H9 (cell line): ENCODE measurements around the gene IL20. TPM values are rescaled to one million over a fixed set of nuclear protein-coding genes. Genes with fewer than 3 reads are reported as not detected.

Experiments
- DNase-seq: peaks from one replicate; pipeline ENCODE4 v3.0.0-alpha.2; 2017
- H2AFZ ChIP-seq: one replicate; pipeline ENCODE4 v1.6.1; 2013; ENCODE audit warnings: mild to moderate bottlenecking, low read length, control low read depth, moderate library complexity
- H2AK5ac ChIP-seq: 2 replicates; pipeline ENCODE4 v1.6.1; 2013; ENCODE audit warnings: low read length, control low read depth, mixed read lengths; ENCODE audit not compliant: insufficient read length
- H2BK120ac ChIP-seq: one replicate; pipeline ENCODE4 v1.6.1; 2013; ENCODE audit warnings: low read depth, mild to moderate bottlenecking, low read length, control low read depth, inconsistent platforms; ENCODE audit not compliant: poor library complexity, severe bottlenecking
- H2BK12ac ChIP-seq: 2 replicates; pipeline ENCODE4 v1.6.1; 2013; ENCODE audit warnings: low read length, control low read depth, mixed read lengths, low read depth; ENCODE audit not compliant: insufficient read length
- H2BK15ac ChIP-seq: 2 replicates; pipeline ENCODE4 v1.6.1; 2013; ENCODE audit warnings: low read depth, low read length, control low read depth
- H2BK20ac ChIP-seq: one replicate; pipeline ENCODE4 v1.6.1; 2013; ENCODE audit warnings: low read depth, mild to moderate bottlenecking, low read length, control low read depth, inconsistent platforms; ENCODE audit not compliant: poor library complexity, severe bottlenecking
- H2BK5ac ChIP-seq: 2 replicates; pipeline ENCODE4 v1.6.1; 2013; ENCODE audit warnings: low read length, control low read depth, mixed read lengths; ENCODE audit not compliant: insufficient read length
- H3K14ac ChIP-seq: 2 replicates; pipeline ENCODE4 v1.6.1; 2013; ENCODE audit warnings: low read length, control low read depth; ENCODE audit not compliant: insufficient read depth
- H3K18ac ChIP-seq: 2 replicates; pipeline ENCODE4 v1.6.1; 2013; ENCODE audit warnings: low read depth, mild to moderate bottlenecking, mixed read lengths, low read length, control low read depth; ENCODE audit not compliant: insufficient read length
- H3K23ac ChIP-seq: 2 replicates; pipeline ENCODE4 v1.6.1; 2013; ENCODE audit warnings: low read length, control low read depth, mixed read lengths, low read depth; ENCODE audit not compliant: insufficient read length
- H3K23me2 ChIP-seq: 2 replicates; pipeline ENCODE4 v1.6.1; 2013; ENCODE audit warnings: low read depth, mild to moderate bottlenecking, mixed read lengths, low read length, control low read depth; ENCODE audit not compliant: insufficient read length, poor library complexity, severe bottlenecking
- H3K27ac ChIP-seq: 2 replicates; pipeline ENCODE4 v1.5.1; 2013; ENCODE audit warnings: low read length, control low read depth, mixed read lengths, low read depth; ENCODE audit not compliant: insufficient read length
- H3K27me3 ChIP-seq: 2 replicates; pipeline ENCODE4 v1.6.1; 2013; ENCODE audit warnings: low read length, control low read depth, inconsistent platforms; ENCODE audit not compliant: insufficient read depth
- H3K4ac ChIP-seq: 2 replicates; pipeline ENCODE4 v1.6.1; 2013; ENCODE audit warnings: low read depth, mild to moderate bottlenecking, control low read depth, inconsistent platforms, low read length, moderate library complexity
- H3K4me1 ChIP-seq: 2 replicates; pipeline ENCODE4 v1.6.1; 2013; ENCODE audit warnings: low read length, control low read depth, inconsistent platforms; ENCODE audit not compliant: insufficient read depth
- H3K4me2 ChIP-seq: 2 replicates; pipeline ENCODE4 v1.6.1; 2013; ENCODE audit warnings: low read length, control low read depth, mixed read lengths; ENCODE audit not compliant: insufficient read length, insufficient read depth
- H3K56ac ChIP-seq: 2 replicates; pipeline ENCODE4 v1.6.1; 2013; ENCODE audit warnings: low read depth, mild to moderate bottlenecking, mixed read lengths, low read length, control low read depth; ENCODE audit not compliant: insufficient read length
- H3K79me1 ChIP-seq: 2 replicates; pipeline ENCODE4 v1.6.1; 2013; ENCODE audit warnings: low read depth, mild to moderate bottlenecking, moderate library complexity, low read length, control low read depth, inconsistent platforms; ENCODE audit not compliant: insufficient read depth, poor library complexity, severe bottlenecking
- H3K79me2 ChIP-seq: 2 replicates; pipeline ENCODE4 v1.6.1; 2013; ENCODE audit warnings: low read length, control low read depth, inconsistent platforms; ENCODE audit not compliant: insufficient read depth
- H3K9ac ChIP-seq: 2 replicates; pipeline ENCODE4 v1.6.1; 2013; ENCODE audit warnings: low read length, control low read depth, mixed read lengths; ENCODE audit not compliant: insufficient read length; ENCODE audit errors: extremely low read depth
- H3K9me3 ChIP-seq: one replicate; pipeline ENCODE4 v1.6.1; 2013; ENCODE audit warnings: low read depth, low read length, inconsistent platforms; ENCODE audit not compliant: control insufficient read depth
- H3T11ph ChIP-seq: one replicate; pipeline ENCODE4 v1.6.1; 2013; ENCODE audit warnings: mild to moderate bottlenecking, low read length, control low read depth, inconsistent platforms
- H4K20me1 ChIP-seq: one replicate; pipeline ENCODE4 v1.6.1; 2013; ENCODE audit not compliant: control insufficient read depth, insufficient read length, insufficient read depth
- H4K5ac ChIP-seq: 2 replicates; pipeline ENCODE4 v1.6.1; 2013; ENCODE audit warnings: low read depth, mild to moderate bottlenecking, mixed read lengths, low read length, control low read depth; ENCODE audit not compliant: insufficient read length
- H4K8ac ChIP-seq: replicated peaks from 2 replicates; pipeline ENCODE4 v1.6.1; 2013; ENCODE audit warnings: low read length, control low read depth, mixed read lengths, low read depth; ENCODE audit not compliant: insufficient read length
- H4K91ac ChIP-seq: 2 replicates; pipeline ENCODE4 v1.6.1; 2013; ENCODE audit warnings: low read depth, mild to moderate bottlenecking, moderate library complexity, mixed read lengths, low read length, control low read depth; ENCODE audit not compliant: insufficient read length
- H3K27ac Mint-ChIP-seq, 3 experiments: 2 replicates in 2 of 3; 3 replicates in 1 of 3; pipeline ENCODE4 v1.8.0; 2020 to 2021; ENCODE audit warnings: mixed read lengths in 3 of 3, mild to moderate bottlenecking in 1 of 3, moderate library complexity in 1 of 3
- H3K27me3 Mint-ChIP-seq: 2 replicates; pipeline ENCODE4 v1.8.0; 2021; ENCODE audit warnings: low read depth, mild to moderate bottlenecking, moderate library complexity, mixed read lengths
- H3K36me3 Mint-ChIP-seq, 3 experiments: 2 replicates in 2 of 3; 3 replicates in 1 of 3; pipeline ENCODE4 v1.8.0; 2020 to 2021; ENCODE audit warnings: low read depth in 3 of 3, mixed read lengths in 3 of 3; ENCODE audit not compliant: insufficient read depth in 1 of 3
- H3K4me1 Mint-ChIP-seq, 2 experiments: 2 replicates each; pipeline ENCODE4 v1.8.0; 2020; ENCODE audit warnings: mixed read lengths in 2 of 2
- H3K4me3 Mint-ChIP-seq, 2 experiments: 2 replicates in 1 of 2; 3 replicates in 1 of 2; pipeline ENCODE4 v1.8.0; 2020 to 2021; ENCODE audit warnings: mild to moderate bottlenecking in 2 of 2, mixed read lengths in 2 of 2, moderate library complexity in 1 of 2
- H3K9me3 Mint-ChIP-seq, 2 experiments: 2 replicates in 1 of 2; 3 replicates in 1 of 2; pipeline ENCODE4 v1.8.0; 2020; ENCODE audit warnings: mild to moderate bottlenecking in 2 of 2, mixed read lengths in 2 of 2, moderate library complexity in 1 of 2
- CTCF ChIP-seq: fragments of 200-600 bp; sonication (generic); conservative IDR thresholded peaks from 3 replicates; pipeline ENCODE4 v1.8.0; 2021; ENCODE audit warnings: antibody characterized with exemption, mild to moderate bottlenecking
- WGBS: extraction: QIAGEN DNeasy Blood & Tissue Kit; methylation state at CpG from one replicate; pipeline ENCODE4 v1.1.7; 2013; ENCODE audit warnings: missing lambda C conversion rate, low lambda C conversion rate, mixed read lengths; ENCODE audit not compliant: insufficient read length; ENCODE audit errors: extremely low coverage; 5-methylcytosine and 5-hydroxymethylcytosine counted together
- total RNA-seq: library from RNA; stranded (reverse); gene quantifications from 2 replicates; pipeline ENCODE4 v1.2.1, GENCODE V29; 2021

IL20 gene
- total RNA-seq, 1 experiment from 2014 or later: not detected

DNA sequence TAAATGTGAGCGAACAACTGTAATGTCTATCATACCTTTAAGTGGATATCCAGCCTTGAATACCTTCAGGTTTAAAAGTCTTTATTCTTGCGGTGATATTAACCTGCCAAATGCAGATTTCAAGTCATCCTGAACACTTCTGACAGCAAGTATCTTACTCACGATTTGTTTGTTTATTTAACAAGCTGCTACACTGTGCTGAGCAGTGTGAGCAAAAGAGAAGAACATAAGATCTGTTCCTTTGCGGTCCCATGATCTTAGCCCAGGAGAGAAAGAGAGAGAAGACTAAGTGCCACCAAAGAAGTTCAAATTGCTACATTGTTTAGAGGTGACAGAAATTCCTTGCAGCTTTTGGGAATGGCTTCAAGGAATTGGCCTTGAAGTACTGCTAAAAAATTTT is 22.3 kb downstream of the IL20 start:
- H3K18ac ChIP-seq: no peak overlapping the region
- no peak overlapping the region for H4K5ac ChIP-seq
- no peak overlapping the region for H2BK120ac ChIP-seq
- H3K27ac Mint-ChIP-seq: no peak overlapping the region
- DNase-seq: no peak
- peaks cover 17 to 21% of the 10 kb centered on the region in 2 experiments for H3K4me1 Mint-ChIP-seq
- peaks cover 6% of the 10 kb centered on the region for H3K4me1 ChIP-seq
- no peak overlapping the region for H3K4ac ChIP-seq
- no peaks in the 10 kb centered on the region for H3K27me3 ChIP-seq
- H2BK15ac ChIP-seq: no peak overlapping the region
- no peak for TF ChIP-seq CTCF
- no peak overlapping the region for H3K56ac ChIP-seq
- no peak overlapping the region for H3K14ac ChIP-seq
- no CpG with 5 or more reads among the region's 4 CpGs for WGBS
- no peaks in the 10 kb centered on the region for H3K36me3 Mint-ChIP-seq
- H3T11ph ChIP-seq: no peak overlapping the region
- H2AFZ ChIP-seq: no peak overlapping the region
- H3K4me2 ChIP-seq: no peak overlapping the region
- no peak overlapping the region for H4K91ac ChIP-seq
- no peak overlapping the region for H2BK20ac ChIP-seq
- H4K8ac ChIP-seq: no peak overlapping the region
- no peaks in the 10 kb centered on the region for H3K9me3 ChIP-seq
- H2BK12ac ChIP-seq: no peak overlapping the region
- no peaks in the 10 kb centered on the region for H3K79me1 ChIP-seq
- no peak overlapping the region for H2BK5ac ChIP-seq
- no peak overlapping the region for H3K23ac ChIP-seq
- H3K4me3 Mint-ChIP-seq: no peak overlapping the region
- H3K9me3 Mint-ChIP-seq: no peaks in the 10 kb centered on the region
- H3K9ac ChIP-seq: no peak overlapping the region
- no peaks in the 10 kb centered on the region for H3K23me2 ChIP-seq
- H2AK5ac ChIP-seq: no peak overlapping the region
- H3K27ac ChIP-seq: no peak overlapping the region
- H3K27me3 Mint-ChIP-seq: peaks cover 3% of the 10 kb centered on the region
- no peaks in the 10 kb centered on the region for H3K79me2 ChIP-seq
- no peaks in the 10 kb centered on the region for H4K20me1 ChIP-seq
